ENCODE data around the gene PJA1. TPM values are rescaled to one million over a fixed set of nuclear protein-coding genes. Genes with fewer than 3 reads are reported as not detected.

PJA1 gene
- total RNA-seq, 2 experiments from 2014 or later: 20.7 to 22.1 TPM

DNA sequence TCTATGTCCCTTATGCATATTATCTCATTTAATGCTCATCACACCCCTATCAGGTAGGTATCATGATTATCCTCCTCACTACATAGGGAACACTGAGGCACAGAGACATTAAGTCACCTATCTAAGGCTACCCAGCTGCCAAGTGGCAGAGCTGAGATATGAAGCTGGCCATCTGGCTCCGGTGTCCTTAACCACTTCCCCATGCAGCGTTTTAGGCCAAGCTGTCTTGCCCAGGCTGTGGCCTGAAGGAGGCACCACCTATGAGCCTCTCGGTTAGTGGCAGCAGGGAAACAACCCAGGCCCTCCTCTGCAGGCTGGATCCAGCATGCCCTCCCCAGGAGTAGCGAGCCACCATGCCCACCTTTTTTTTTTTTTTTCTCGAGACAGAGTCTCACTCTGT, 16.3 kb downstream of the PJA1 start:
- Mint-ChIP-seq H3K4me1 (ENCODE audit: low read depth) (no peaks in the 10 kb centered on the region), H3K27ac (no peak overlapping the region), H3K4me3 (no peak overlapping the region), H3K36me3 (no peaks in the 10 kb centered on the region), H3K27me3 (no peaks in the 10 kb centered on the region), H3K9me3 (no peaks in the 10 kb centered on the region)
- intact Hi-C loops (cut with micrococcal nuclease): no loop called here
- DNase-seq: no peak
- ChIA-PET POLR2A (no interaction called here), CTCF (no interaction called here)

GRCh38 chrX:69146739-69147138, 18.5 kb downstream of the PJA1 start:
- H3K4me1 Mint-ChIP-seq (ENCODE audit: low read depth): no peaks in the 10 kb centered on the region
- H3K9me3 Mint-ChIP-seq: no peaks in the 10 kb centered on the region
- DNase-seq: no peak
- H3K4me3 Mint-ChIP-seq: no peak overlapping the region
- no peaks in the 10 kb centered on the region for H3K36me3 Mint-ChIP-seq
- no peak overlapping the region for H3K27ac Mint-ChIP-seq
- intact Hi-C loops (cut with micrococcal nuclease): no loop called here
- CTCF ChIA-PET: no interaction called here
- POLR2A ChIA-PET: no interaction called here
- no peaks in the 10 kb centered on the region for H3K27me3 Mint-ChIP-seq

DNA sequence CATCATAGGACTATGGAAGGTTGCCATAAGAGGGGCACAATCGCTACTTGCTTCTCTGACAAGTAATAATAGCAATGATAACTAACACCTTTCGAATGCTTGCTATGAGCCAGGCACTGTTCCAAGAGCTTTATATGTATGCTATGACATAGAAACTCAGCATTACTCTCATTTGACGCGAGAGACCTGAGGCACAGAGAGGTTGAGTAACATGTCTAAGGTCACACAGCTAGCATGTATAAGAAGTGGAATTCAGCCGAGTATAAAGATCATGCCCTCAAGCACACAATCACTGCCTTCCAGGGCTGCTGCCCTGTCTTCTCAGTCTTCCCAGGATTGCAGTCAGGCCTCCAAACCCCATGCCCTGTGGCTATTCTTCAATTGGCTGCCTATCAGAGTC, 19.5 kb downstream of the PJA1 start:
- H3K9me3 Mint-ChIP-seq: no peaks in the 10 kb centered on the region
- H3K27me3 Mint-ChIP-seq: no peaks in the 10 kb centered on the region
- H3K4me3 Mint-ChIP-seq: no peak overlapping the region
- intact Hi-C loops (cut with micrococcal nuclease): no loop called here
- ChIA-PET POLR2A (no interaction called here), CTCF (no interaction called here)
- no peaks in the 10 kb centered on the region for H3K4me1 Mint-ChIP-seq (ENCODE audit: low read depth)
- no peaks in the 10 kb centered on the region for H3K36me3 Mint-ChIP-seq
- H3K27ac Mint-ChIP-seq: no peak overlapping the region
- no peak for DNase-seq

DNA sequence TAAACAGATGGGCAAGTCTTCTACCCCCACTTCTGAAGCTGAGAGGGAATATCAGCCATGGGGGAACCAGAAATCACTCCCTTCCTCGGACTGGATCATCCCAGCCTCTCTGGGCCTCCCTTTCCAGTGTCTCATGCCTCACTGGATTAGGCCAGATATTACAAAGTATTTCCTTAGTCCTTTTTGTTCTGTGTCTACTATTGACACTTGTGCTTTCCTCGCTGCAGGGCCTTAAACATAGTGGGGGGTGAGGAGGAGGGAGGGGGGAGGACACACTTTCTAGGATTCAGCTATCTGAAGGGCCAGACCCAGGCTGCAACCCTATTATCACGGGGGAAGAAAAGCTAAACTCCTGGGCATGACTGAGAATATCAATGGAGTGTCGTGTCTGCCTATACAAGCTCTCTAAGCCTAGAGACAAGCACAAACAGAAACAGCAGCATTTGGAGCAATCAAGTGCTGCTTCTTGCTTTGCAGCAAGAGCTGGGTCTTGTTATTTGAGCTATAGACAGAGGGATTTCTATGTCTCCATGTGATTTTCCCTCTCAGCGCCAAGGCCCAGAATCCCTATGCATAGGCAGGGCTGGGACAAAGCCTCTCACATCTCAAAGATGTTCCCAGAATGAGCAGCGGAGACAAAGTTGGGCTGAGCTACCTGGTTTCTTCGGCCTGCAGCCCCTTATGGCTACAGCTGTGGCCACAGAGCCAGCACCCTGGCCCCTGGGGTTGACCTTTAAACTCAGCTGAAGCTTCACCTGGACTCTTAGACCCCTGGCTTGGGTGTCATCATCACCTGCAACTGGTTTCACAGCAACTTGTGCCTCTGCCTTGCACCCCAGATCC, 20.2 kb downstream of the PJA1 start:
- ChIA-PET CTCF (no interaction called here), POLR2A (no interaction called here)
- no peaks in the 10 kb centered on the region for H3K9me3 Mint-ChIP-seq
- no peak overlapping the region for H3K27ac Mint-ChIP-seq
- no peak overlapping the region for H3K4me3 Mint-ChIP-seq
- intact Hi-C loops (cut with micrococcal nuclease): no loop called here
- H3K4me1 Mint-ChIP-seq (ENCODE audit: low read depth): no peaks in the 10 kb centered on the region
- no peak for DNase-seq
- H3K27me3 Mint-ChIP-seq: no peaks in the 10 kb centered on the region
- no peaks in the 10 kb centered on the region for H3K36me3 Mint-ChIP-seq

DNA sequence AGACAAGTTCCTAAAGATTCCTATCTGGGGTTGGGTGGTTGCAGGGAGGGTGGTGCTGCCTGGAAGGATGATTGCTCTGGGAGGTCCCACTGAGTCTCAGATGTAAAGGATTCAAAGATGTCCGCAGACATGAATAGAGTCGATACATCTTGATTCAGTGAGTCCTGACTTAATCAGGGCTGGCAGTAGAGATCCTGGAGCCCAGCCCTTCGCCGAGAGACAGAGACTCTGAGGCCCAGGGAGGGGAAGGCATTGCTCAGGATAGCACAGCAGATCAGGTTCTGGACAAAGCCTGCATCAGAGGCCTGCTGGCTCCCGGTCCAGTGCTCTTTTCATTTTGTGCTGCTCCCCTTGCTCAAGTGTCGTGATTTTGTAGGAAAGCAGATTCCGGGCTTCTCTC, 21.7 kb downstream of the PJA1 start:
- ChIA-PET POLR2A (no interaction called here), CTCF (no interaction called here)
- H3K27ac Mint-ChIP-seq: no peak overlapping the region
- H3K4me3 Mint-ChIP-seq: no peak overlapping the region
- no peaks in the 10 kb centered on the region for H3K36me3 Mint-ChIP-seq
- intact Hi-C loops (cut with micrococcal nuclease): no loop called here
- H3K27me3 Mint-ChIP-seq: no peaks in the 10 kb centered on the region
- no peak for DNase-seq
- no peaks in the 10 kb centered on the region for H3K9me3 Mint-ChIP-seq
- H3K4me1 Mint-ChIP-seq (ENCODE audit: low read depth): no peaks in the 10 kb centered on the region

- no peak for DNase-seq
- no peak overlapping the region for H3K4me3 Mint-ChIP-seq
- H3K27me3 Mint-ChIP-seq: no peaks in the 10 kb centered on the region
- H3K9me3 Mint-ChIP-seq: no peaks in the 10 kb centered on the region
- ChIA-PET POLR2A (no interaction called here), CTCF (no interaction called here)
- H3K27ac Mint-ChIP-seq: no peak overlapping the region
- no peaks in the 10 kb centered on the region for H3K36me3 Mint-ChIP-seq
- intact Hi-C loops (cut with micrococcal nuclease): no loop called here
- H3K4me1 Mint-ChIP-seq (ENCODE audit: low read depth): no peaks in the 10 kb centered on the region
These were observed 22.3 kb downstream of the PJA1 start for GRCh38 chrX:69142788-69143469.

- DNase-seq: no peak
- intact Hi-C loops (cut with micrococcal nuclease): no loop called here
- Mint-ChIP-seq H3K9me3 (no peaks in the 10 kb centered on the region), H3K27ac (no peak overlapping the region), H3K36me3 (no peaks in the 10 kb centered on the region), H3K4me1 (ENCODE audit: low read depth) (no peaks in the 10 kb centered on the region), H3K27me3 (peaks cover 2% of the 10 kb centered on the region), H3K4me3 (no peak overlapping the region)
- CTCF ChIA-PET: no interaction called here
- POLR2A ChIA-PET: no interaction called here
These were observed 24.4 kb downstream of the PJA1 start for GRCh38 chrX:69140837-69141236.

DNA sequence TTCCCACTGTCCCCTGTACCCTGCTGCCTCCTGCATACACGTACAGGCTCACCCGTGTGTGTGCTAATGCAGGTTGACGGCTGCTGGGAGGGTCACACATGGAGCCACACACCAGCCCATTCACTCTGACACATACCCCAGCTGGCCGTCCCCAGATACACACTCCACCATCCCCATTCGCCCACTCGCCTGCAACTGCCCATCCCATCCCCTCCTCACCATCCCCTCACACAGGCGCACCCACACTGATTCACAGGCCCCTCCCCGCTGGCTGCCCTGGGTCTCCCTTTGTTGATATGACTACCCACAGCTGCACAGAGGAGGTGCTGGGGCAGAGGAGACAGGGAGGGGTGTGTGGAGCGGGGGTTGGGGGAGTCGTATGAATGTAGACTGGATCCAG, 25.7 kb downstream of the PJA1 start:
- peaks cover 2% of the 10 kb centered on the region for H3K27me3 Mint-ChIP-seq
- no peaks in the 10 kb centered on the region for H3K9me3 Mint-ChIP-seq
- no peaks in the 10 kb centered on the region for H3K4me1 Mint-ChIP-seq (ENCODE audit: low read depth)
- CTCF ChIA-PET: no interaction called here
- no peak overlapping the region for H3K27ac Mint-ChIP-seq
- POLR2A ChIA-PET: no interaction called here
- intact Hi-C loops (cut with micrococcal nuclease): no loop called here
- H3K36me3 Mint-ChIP-seq: no peaks in the 10 kb centered on the region
- DNase-seq: no peak
- H3K4me3 Mint-ChIP-seq: no peak overlapping the region

GRCh38 chrX:69138512-69138911, 26.7 kb downstream of the PJA1 start:
- POLR2A ChIA-PET: no interaction called here

DNA sequence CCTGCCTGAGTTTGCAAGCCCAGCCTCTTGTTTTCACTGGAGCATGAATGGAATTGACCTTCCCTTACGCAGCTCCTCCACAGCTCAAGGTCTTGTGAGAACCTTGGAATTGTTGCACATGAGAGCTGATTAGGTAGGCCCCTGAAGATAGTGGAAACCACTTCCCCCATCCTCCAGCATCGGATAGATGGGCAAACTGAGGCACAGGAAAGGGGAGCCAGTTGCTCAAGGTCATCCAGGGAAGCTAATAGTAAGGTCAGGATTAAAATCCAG, 27.2 kb downstream of the PJA1 start:
- H3K36me3 Mint-ChIP-seq: no peaks in the 10 kb centered on the region
- H3K4me3 Mint-ChIP-seq: no peak overlapping the region
- no peak for DNase-seq
- intact Hi-C loops (cut with micrococcal nuclease): no loop called here
- POLR2A ChIA-PET: no interaction called here
- H3K27me3 Mint-ChIP-seq: peaks cover 2% of the 10 kb centered on the region
- CTCF ChIA-PET: no interaction called here
- no peak overlapping the region for H3K27ac Mint-ChIP-seq
- H3K4me1 Mint-ChIP-seq (ENCODE audit: low read depth): no peaks in the 10 kb centered on the region
- H3K9me3 Mint-ChIP-seq: no peaks in the 10 kb centered on the region

More at GRCh38 chrX:69138512-69138911, 26.7 kb downstream of the PJA1 start:
- CTCF ChIA-PET: no interaction called here
- Mint-ChIP-seq H3K36me3 (no peaks in the 10 kb centered on the region), H3K9me3 (no peaks in the 10 kb centered on the region), H3K4me1 (ENCODE audit: low read depth) (no peaks in the 10 kb centered on the region), H3K27ac (no peak overlapping the region), H3K4me3 (no peak overlapping the region), H3K27me3 (peaks cover 2% of the 10 kb centered on the region)
- no peak for DNase-seq
- intact Hi-C loops (cut with micrococcal nuclease): no loop called here

DNA sequence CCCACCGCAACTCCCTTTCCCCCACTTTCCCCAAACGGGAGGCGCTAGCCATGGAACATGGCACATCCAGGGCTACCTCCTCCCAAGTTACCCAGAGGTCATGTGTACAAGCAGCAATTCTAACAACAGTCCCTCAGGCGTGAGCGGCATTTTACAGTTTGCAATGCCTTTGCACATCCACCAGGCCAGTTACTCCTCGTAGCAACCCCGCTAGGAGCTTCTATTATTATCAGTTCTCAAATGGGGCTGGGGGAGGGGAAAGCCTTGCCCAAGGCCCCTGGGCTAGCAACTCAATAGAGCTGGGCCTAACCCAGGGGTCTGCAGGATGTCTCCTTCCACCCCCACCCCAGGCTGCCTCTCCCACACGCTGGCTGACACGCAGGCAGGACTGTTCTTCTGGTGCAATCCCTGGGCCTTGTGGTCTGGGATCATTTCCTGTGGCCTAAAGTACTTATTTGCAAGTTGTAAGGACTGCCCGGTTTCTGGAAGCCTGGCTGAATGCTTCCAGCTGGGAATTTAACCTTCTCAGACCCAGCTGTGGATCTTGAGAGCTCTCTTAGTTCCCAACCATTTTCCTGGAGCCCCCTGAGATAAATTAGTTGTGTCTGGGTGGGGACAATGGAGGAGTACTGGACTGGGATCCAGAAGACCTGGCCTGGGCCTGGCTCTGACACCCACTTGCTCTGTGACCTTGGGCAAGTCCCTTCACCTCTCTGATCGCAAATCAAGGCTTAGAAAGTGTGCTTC, 27.7 kb downstream of the PJA1 start:
- Mint-ChIP-seq H3K4me1 (ENCODE audit: low read depth) (no peaks in the 10 kb centered on the region), H3K9me3 (no peaks in the 10 kb centered on the region), H3K27me3 (peaks cover 2% of the 10 kb centered on the region), H3K4me3 (no peak overlapping the region), H3K27ac (no peak overlapping the region), H3K36me3 (no peaks in the 10 kb centered on the region)
- POLR2A ChIA-PET: no interaction called here
- CTCF ChIA-PET: no interaction called here
- intact Hi-C loops (cut with micrococcal nuclease): no loop called here
- no peak for DNase-seq

DNA sequence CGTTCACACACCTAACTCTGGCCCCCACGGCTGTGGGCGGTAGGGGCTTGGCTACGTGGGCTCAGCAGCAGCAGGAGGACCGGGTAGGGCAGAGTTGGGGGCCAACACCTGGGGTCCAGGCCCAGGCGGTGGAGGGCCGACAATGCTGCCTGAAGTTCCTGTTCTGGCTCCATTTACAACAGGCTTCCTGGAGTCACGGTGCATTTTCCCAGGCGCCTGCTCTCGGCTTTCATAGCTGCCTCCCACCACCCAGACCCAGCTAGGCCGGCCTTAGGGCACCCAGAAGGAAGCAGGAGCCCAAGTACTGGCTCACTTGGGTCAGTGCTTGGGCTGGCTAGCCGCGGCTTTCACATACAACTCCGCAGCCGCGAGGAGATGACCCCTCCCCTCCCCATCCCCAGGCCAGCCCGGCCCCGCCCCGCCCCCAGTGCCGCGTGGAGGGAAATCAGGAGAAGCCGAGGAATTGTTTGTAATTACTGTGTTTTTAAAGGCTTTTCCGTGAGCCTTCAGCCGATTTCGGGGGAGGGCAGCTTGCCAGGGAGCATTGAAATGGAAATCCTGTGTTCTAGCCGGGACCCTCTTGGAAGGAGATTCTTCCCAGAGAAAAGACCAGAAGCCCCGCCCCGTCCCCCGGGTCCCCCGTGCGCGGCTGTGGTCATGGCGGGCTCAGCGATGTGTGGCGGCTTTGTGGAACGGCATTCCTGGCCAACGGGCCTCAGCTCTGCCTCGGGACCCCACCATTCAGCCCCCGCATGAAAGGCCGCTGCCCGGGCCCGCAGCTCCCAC, 28.5 kb downstream of the PJA1 start:
- Mint-ChIP-seq H3K27ac (no peak overlapping the region), H3K4me1 (ENCODE audit: low read depth) (no peaks in the 10 kb centered on the region), H3K27me3 (peaks cover 4% of the 10 kb centered on the region), H3K9me3 (no peaks in the 10 kb centered on the region), H3K36me3 (no peaks in the 10 kb centered on the region), H3K4me3 (no peak overlapping the region)
- ChIA-PET CTCF (no interaction called here), POLR2A (no interaction called here)
- intact Hi-C loops (cut with micrococcal nuclease): no loop called here
- no peak for DNase-seq

Measured in activated CD4-positive, alpha-beta memory T cell treated with anti-CD3 and anti-CD28 coated beads for 36 hours (primary cell).